ENCODE results near the gene SCAMP2. TPM values are rescaled to one million over a fixed set of nuclear protein-coding genes. Genes with fewer than 3 reads are reported as not detected.
A peak's percentile ranks its signal among the peaks of the same experiment; 100 is the strongest.

SCAMP2 gene
- polyA plus RNA-seq, 3 donors: 124 to 158 (median 124) TPM

DNA sequence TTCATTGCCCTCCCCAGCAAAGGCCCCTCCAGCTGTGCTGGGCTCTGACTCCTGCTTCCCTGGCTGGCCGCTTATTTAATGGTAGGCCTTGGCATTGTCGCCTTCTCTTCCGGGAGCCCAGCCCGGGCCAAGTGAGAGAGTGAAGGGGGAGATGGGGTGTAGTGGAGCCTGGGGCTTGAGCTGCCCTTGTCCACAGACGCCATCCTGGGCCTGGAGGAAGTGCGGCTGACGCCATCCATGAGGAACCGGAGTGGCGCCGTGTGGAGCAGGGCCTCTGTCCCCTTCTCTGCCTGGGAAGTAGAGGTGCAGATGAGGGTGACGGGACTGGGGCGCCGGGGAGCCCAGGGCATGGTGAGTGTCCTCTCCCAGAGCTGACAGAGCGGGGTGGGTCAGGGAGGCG is 57.2 kb downstream of the SCAMP2 start:
- H4K20me1 ChIP-seq (ENCODE audit: insufficient read depth, low read length): no peaks in the 10 kb centered on the region
- Mint-ChIP-seq H3K27me3 (ENCODE audit: low read depth in 3 of 3) (peaks cover 0 to 11% (median 7%) of the 10 kb centered on the region in 3 donors), H3K9me3 (peaks cover 0 to 3% (median 0%) of the 10 kb centered on the region in 7 donors), H3K4me1 (peaks cover 17% of the 10 kb centered on the region), H3K36me3 (no peaks in the 10 kb centered on the region), H3K4me3 (no peak overlapping the region), H3K27ac (no peak overlapping the region)
- TF ChIP-seq, protein P1, sequence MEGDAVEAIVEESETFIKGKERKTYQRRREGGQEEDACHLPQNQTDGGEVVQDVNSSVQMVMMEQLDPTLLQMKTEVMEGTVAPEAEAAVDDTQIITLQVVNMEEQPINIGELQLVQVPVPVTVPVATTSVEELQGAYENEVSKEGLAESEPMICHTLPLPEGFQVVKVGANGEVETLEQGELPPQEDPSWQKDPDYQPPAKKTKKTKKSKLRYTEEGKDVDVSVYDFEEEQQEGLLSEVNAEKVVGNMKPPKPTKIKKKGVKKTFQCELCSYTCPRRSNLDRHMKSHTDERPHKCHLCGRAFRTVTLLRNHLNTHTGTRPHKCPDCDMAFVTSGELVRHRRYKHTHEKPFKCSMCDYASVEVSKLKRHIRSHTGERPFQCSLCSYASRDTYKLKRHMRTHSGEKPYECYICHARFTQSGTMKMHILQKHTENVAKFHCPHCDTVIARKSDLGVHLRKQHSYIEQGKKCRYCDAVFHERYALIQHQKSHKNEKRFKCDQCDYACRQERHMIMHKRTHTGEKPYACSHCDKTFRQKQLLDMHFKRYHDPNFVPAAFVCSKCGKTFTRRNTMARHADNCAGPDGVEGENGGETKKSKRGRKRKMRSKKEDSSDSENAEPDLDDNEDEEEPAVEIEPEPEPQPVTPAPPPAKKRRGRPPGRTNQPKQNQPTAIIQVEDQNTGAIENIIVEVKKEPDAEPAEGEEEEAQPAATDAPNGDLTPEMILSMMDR (IDR thresholded peaks at IDR 0.05): no peak
- H3K4me1 ChIP-seq (ENCODE audit: control insufficient read depth in 1 of 2, insufficient read depth in 2 of 2, low read length in 2 of 2): peaks cover 5 to 14% of the 10 kb centered on the region in 2 donors
- H3K9me3 ChIP-seq (replicated peaks in 1 of 2; ENCODE audit: control insufficient read depth in 1 of 2, insufficient read depth in 1 of 2, low read length in 2 of 2): no peaks in the 10 kb centered on the region
- H3K27me3 ChIP-seq (ENCODE audit: control insufficient read depth in 2 of 2, insufficient read depth in 2 of 2, low read length in 2 of 2): no peaks in the 10 kb centered on the region
- whole genome bisulfite sequencing (ENCODE audit: insufficient coverage): 95% methylated on average over 15 of the region's 15 CpGs
- no peak overlapping the region for H3K9ac ChIP-seq (ENCODE audit: insufficient read depth, low read length, poor library complexity, severe bottlenecking)
- intact Hi-C loops (cut with micrococcal nuclease): no loop called here
- no peak for DNase-seq
- no peak overlapping the region for H3K4me3 ChIP-seq (replicated peaks in 1 of 3; ENCODE audit: low read depth in 2 of 3, low read length in 3 of 3)
- no peak overlapping the region for H2AFZ ChIP-seq (ENCODE audit: insufficient read depth, low read depth, low read length, poor library complexity, severe bottlenecking)
- no peaks in the 10 kb centered on the region for H3K79me2 ChIP-seq (ENCODE audit: insufficient read depth, low read length)
- no peak overlapping the region for H3K4me2 ChIP-seq (replicated peaks; ENCODE audit: extremely low read depth, low read length, poor library complexity, severe bottlenecking)
- no peaks in the 10 kb centered on the region for H3K36me3 ChIP-seq (replicated peaks in 1 of 2; ENCODE audit: control insufficient read depth in 1 of 2, insufficient read depth in 2 of 2, low read length in 2 of 2)
- no peak overlapping the region for H3K27ac ChIP-seq (ENCODE audit: low read depth in 1 of 2, low read length in 2 of 2)

DNA sequence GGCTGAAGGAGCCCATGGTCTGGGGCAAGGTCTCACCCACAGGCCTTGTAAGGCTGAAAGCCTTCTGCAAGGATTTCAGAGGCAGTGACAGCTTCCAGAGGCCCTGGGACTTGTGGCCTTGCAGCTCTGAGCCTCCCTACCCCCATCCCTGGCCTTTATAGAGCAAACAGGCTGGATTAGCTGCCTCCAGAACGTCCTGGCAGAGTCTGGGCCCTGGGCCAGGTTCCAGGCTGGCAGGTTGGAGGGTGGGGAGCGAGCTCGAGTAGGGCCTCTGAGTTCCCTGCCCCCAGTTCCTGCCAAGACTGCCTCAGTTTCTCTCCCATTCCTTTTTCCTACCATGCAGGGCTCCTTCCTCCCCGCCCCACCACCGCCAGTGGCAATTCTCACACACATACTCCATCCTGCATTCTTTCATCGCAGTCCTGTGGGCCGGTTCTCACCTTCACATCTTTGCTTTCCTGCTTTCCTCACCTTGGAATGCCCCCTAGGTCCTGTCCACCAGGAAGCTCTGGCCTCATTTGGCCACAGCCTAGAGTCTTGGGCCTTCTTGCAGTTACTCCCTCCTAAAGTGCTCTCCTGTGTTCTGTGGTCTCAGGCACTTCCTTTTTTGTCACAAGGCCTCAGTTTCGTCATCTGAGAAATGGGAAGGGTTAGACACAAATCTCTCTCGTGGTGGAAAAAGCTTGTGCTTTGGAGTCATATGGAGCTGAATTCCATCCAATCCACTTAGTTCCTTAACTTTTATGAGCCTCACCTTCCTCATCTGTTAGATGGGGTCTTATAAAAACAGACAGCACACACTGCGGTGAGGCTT is 57.8 kb downstream of the SCAMP2 start:
- Mint-ChIP-seq H3K27ac (peak overlapping the region in 3 of 7 donors; percentile 11 to 68 (median 50)), H3K4me3 (no peak overlapping the region), H3K27me3 (ENCODE audit: low read depth in 3 of 3) (peaks cover 2 to 10% (median 7%) of the 10 kb centered on the region in 3 donors), H3K36me3 (no peaks in the 10 kb centered on the region), H3K4me1 (peaks cover 17% of the 10 kb centered on the region), H3K9me3 (peaks cover 0 to 3% (median 0%) of the 10 kb centered on the region in 7 donors)
- Histone ChIP-seq H3K9ac (ENCODE audit: insufficient read depth, low read length, poor library complexity, severe bottlenecking) (no peak overlapping the region), H2AFZ (ENCODE audit: insufficient read depth, low read depth, low read length, poor library complexity, severe bottlenecking) (no peak overlapping the region), H3K4me3 (replicated peaks in 1 of 3; ENCODE audit: low read depth in 2 of 3, low read length in 3 of 3) (no peak overlapping the region), H3K9me3 (replicated peaks in 1 of 2; ENCODE audit: control insufficient read depth in 1 of 2, insufficient read depth in 1 of 2, low read length in 2 of 2) (no peaks in the 10 kb centered on the region), H4K20me1 (ENCODE audit: insufficient read depth, low read length) (no peaks in the 10 kb centered on the region), H3K36me3 (replicated peaks in 1 of 2; ENCODE audit: control insufficient read depth in 1 of 2, insufficient read depth in 2 of 2, low read length in 2 of 2) (no peaks in the 10 kb centered on the region), H3K4me2 (replicated peaks; ENCODE audit: extremely low read depth, low read length, poor library complexity, severe bottlenecking) (no peak overlapping the region), H3K27ac (ENCODE audit: low read depth in 1 of 2, low read length in 2 of 2) (no peak overlapping the region), H3K4me1 (ENCODE audit: control insufficient read depth in 1 of 2, insufficient read depth in 2 of 2, low read length in 2 of 2) (peaks cover 5 to 12% of the 10 kb centered on the region in 2 donors), H3K79me2 (ENCODE audit: insufficient read depth, low read length) (no peaks in the 10 kb centered on the region), H3K27me3 (ENCODE audit: control insufficient read depth in 2 of 2, insufficient read depth in 2 of 2, low read length in 2 of 2) (no peaks in the 10 kb centered on the region)
- peak in 1 of 3 donors; percentile 48 for DNase-seq
- intact Hi-C loops (cut with micrococcal nuclease): no loop called here
- TF ChIP-seq, protein P1 (IDR thresholded peaks at IDR 0.05): no peak
- WGBS (ENCODE audit: insufficient coverage): 100% methylated on average over 5 of the region's 10 CpGs

Measured in CD14-positive monocyte (primary cell).